ENCODE measurements around the gene GGTLC2.
"Not testable (repeated sequence)": the region's sequence is repeated elsewhere in the genome, so short reads cannot be mapped to it uniquely, and the experiment has no call there.

DNA sequence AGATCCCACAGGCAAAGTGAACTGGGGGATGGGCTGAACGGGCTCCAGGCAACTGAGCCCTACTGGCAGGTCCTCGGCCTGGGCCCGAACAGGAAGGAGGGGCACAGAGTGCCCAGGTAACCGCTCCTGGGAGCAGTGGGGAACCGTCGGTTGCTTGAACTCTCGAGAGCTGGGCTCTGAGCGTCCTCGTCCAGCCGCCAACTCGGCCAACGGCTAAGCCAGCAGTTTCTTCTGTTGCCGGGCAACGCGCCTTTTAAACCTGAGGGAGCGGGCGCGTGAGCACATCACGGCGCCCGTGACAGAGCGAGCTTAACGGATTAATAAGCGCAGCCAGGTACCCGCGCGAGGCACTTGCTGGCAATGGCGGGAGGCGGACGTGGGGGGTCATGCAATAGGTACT is at the start of gene GGTLC2:
- TF ChIP-seq EZH2 (IDR thresholded peaks at IDR 0.05; ENCODE audit: insufficient read depth, poor library complexity, severe bottlenecking); EZH2phosphoT487 (IDR thresholded peaks at IDR 0.05; ENCODE audit: insufficient read depth, low read depth): not testable (repeated sequence)
